GM19043 (cell line): ENCODE results near the gene PPFIA3.
"Not testable (repeated sequence)": the region's sequence is repeated elsewhere in the genome, so short reads cannot be mapped to it uniquely, and the experiment has no call there.

Experiments
- ATAC-seq: cut with Tn5 transposase; IDR thresholded peaks from one replicate; pipeline ENCODE4 v1.9.1; 2021; ENCODE audit warnings: low read depth; ENCODE audit not compliant: unreplicated experiment

Gene PPFIA3

GRCh38 chr19:49121841-49122240, 2.5 kb downstream of the PPFIA3 start:
- not testable (repeated sequence) for ATAC-seq

- not testable (repeated sequence) for ATAC-seq
Measured at GRCh38 chr19:49123285-49123684, 3.9 kb downstream of the PPFIA3 start.

GRCh38 chr19:49125025-49125731, 5.8 kb downstream of the PPFIA3 start:
- no peak for ATAC-seq

GRCh38 chr19:49126575-49126974, 7.2 kb downstream of the PPFIA3 start:
- no peak for ATAC-seq

- not testable (repeated sequence) for ATAC-seq
Measured at GRCh38 chr19:49127225-49127624, 7.9 kb downstream of the PPFIA3 start.

- peak; percentile 81 for ATAC-seq
Measured at GRCh38 chr19:49127674-49128544, 8.6 kb downstream of the PPFIA3 start.

- no peak for ATAC-seq
Measured at GRCh38 chr19:49128545-49129237, 9.3 kb downstream of the PPFIA3 start.

- no peak for ATAC-seq
Measured at GRCh38 chr19:49129238-49129583, 9.9 kb downstream of the PPFIA3 start.

- ATAC-seq, result no peak
Measured at GRCh38 chr19:49130325-49130724, 11.0 kb downstream of the PPFIA3 start.

GRCh38 chr19:49132974-49133609, 13.7 kb downstream of the PPFIA3 start:
- ATAC-seq, result no peak

- ATAC-seq, result no peak
Measured at GRCh38 chr19:49133621-49134454, 14.5 kb downstream of the PPFIA3 start.

- ATAC-seq, result no peak
Measured at GRCh38 chr19:49135686-49136085, 16.3 kb downstream of the PPFIA3 start.

GRCh38 chr19:49136771-49137171, 17.4 kb downstream of the PPFIA3 start:
- no peak for ATAC-seq

GRCh38 chr19:49140951-49141350, 21.6 kb downstream of the PPFIA3 start:
- no peak for ATAC-seq

GRCh38 chr19:49141352-49141751, 22.0 kb downstream of the PPFIA3 start:
- ATAC-seq, result no peak

GRCh38 chr19:49142866-49143335, 23.6 kb downstream of the PPFIA3 start:
- ATAC-seq, result no peak

GRCh38 chr19:49145573-49146407, 26.4 kb downstream of the PPFIA3 start:
- no peak for ATAC-seq

- ATAC-seq, result not testable (repeated sequence)
Measured at GRCh38 chr19:49146408-49146770, 27.0 kb downstream of the PPFIA3 start.
